HEK293 (cell line): ENCODE measurements around the gene KRTAP10-10.
"Not testable (repeated sequence)": the region's sequence is repeated elsewhere in the genome, so short reads cannot be mapped to it uniquely, and the experiment has no call there.

Experiments used
- KLF9 ChIP-seq: fragments of 450-650 bp; formaldehyde crosslinking; IDR thresholded peaks from 2 replicates; pipeline ENCODE4 v1.5.1; 2016; ENCODE audit warnings: missing biosample characterization, missing genetic modification characterization, low read depth
- ZNF302 ChIP-seq: fragments of 450-650 bp; formaldehyde crosslinking; IDR thresholded peaks from 2 replicates; pipeline ENCODE4 v1.5.1; 2016; ENCODE audit warnings: missing biosample characterization, missing genetic modification characterization, low read depth
- ZNF394 ChIP-seq: fragments of 450-650 bp; formaldehyde crosslinking; IDR thresholded peaks from 2 replicates; pipeline ENCODE4 v1.5.1; 2016; ENCODE audit warnings: missing biosample characterization, missing genetic modification characterization, mild to moderate bottlenecking, moderate library complexity, borderline replicate concordance
- ZNF561 ChIP-seq: fragments of 450-650 bp; IDR thresholded peaks from 2 replicates; pipeline ENCODE4 v1.5.1; 2018; ENCODE audit warnings: missing biosample characterization, missing genetic modification characterization, borderline replicate concordance
- ZNF629 ChIP-seq: fragments of 450-650 bp; formaldehyde crosslinking; IDR thresholded peaks from 2 replicates; pipeline ENCODE4 v1.5.1; 2017; ENCODE audit warnings: missing biosample characterization, missing genetic modification characterization
- ZNF785 ChIP-seq: fragments of 450-650 bp; formaldehyde crosslinking; IDR thresholded peaks from 2 replicates; pipeline ENCODE4 v1.5.1; 2016; ENCODE audit warnings: missing biosample characterization, missing genetic modification characterization
- TF ChIP-seq, protein P1 (sequence below): fragments of 450-650 bp; formaldehyde crosslinking; IDR thresholded peaks from 2 replicates; pipeline ENCODE4 v1.5.1; 2016; ENCODE audit warnings: missing biosample characterization, missing genetic modification characterization
- TF ChIP-seq, protein P2 (sequence below): fragments of 450-650 bp; formaldehyde crosslinking; optimal IDR thresholded peaks from 2 replicates; pipeline ENCODE3; 2016; ENCODE audit warnings: missing biosample characterization, mild to moderate bottlenecking, missing genetic modification characterization
- TF ChIP-seq, protein P3 (sequence below): fragments of 450-650 bp; formaldehyde crosslinking; IDR thresholded peaks from 2 replicates; pipeline ENCODE4 v1.5.1; 2016; ENCODE audit warnings: missing biosample characterization, missing genetic modification characterization
- TF ChIP-seq, protein P4 (sequence below): fragments of 450-650 bp; formaldehyde crosslinking; IDR thresholded peaks from 2 replicates; pipeline ENCODE4 v1.5.1; 2016; ENCODE audit warnings: missing biosample characterization, missing genetic modification characterization
- TF ChIP-seq, protein P5 (sequence below): fragments of 450-650 bp; formaldehyde crosslinking; IDR thresholded peaks from 2 replicates; pipeline ENCODE4 v1.5.1; 2017; ENCODE audit warnings: missing biosample characterization, missing genetic modification characterization

DNA sequence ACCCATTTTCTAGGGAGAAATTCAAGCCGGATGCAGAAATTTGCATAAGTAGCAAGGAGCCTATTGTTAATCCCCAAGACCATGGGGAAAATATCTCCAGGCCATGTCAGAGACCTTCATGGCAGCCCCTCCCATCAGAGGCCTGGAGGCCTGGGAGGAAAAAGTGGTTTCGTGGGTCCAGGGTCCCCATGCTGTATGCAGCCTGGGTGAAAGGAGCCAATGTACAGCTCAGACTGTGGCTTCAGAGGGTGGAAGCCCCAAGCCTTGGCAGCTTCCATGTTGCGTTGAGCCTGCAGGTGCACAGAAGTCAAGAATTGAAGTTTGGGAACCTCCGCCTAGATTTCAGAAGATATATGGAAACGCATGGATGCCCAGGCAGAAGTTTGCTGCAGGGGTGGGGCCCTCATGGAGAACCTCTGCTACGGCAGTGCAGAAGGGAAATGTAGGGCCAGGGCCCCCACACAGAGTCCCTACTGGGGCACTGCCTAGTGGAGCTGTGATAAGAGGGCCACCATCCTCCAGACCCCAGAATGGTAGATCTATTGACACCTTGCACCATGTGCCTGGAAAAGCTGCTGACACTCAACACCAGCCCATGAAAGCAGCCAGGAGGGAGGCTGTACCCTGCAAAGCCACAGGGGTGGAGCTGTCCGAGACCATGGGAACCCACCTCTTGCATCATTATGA, 26.9 kb upstream of the KRTAP10-10 start:
- TF ChIP-seq ZNF394; ZNF561 (tag by site-specific recombination); ZNF629; KLF9; ZNF302 (tag by site-specific recombination); ZNF785: not testable (repeated sequence)
- TF ChIP-seq, protein P1, sequence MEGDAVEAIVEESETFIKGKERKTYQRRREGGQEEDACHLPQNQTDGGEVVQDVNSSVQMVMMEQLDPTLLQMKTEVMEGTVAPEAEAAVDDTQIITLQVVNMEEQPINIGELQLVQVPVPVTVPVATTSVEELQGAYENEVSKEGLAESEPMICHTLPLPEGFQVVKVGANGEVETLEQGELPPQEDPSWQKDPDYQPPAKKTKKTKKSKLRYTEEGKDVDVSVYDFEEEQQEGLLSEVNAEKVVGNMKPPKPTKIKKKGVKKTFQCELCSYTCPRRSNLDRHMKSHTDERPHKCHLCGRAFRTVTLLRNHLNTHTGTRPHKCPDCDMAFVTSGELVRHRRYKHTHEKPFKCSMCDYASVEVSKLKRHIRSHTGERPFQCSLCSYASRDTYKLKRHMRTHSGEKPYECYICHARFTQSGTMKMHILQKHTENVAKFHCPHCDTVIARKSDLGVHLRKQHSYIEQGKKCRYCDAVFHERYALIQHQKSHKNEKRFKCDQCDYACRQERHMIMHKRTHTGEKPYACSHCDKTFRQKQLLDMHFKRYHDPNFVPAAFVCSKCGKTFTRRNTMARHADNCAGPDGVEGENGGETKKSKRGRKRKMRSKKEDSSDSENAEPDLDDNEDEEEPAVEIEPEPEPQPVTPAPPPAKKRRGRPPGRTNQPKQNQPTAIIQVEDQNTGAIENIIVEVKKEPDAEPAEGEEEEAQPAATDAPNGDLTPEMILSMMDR: not testable (repeated sequence)
- TF ChIP-seq, protein P2, sequence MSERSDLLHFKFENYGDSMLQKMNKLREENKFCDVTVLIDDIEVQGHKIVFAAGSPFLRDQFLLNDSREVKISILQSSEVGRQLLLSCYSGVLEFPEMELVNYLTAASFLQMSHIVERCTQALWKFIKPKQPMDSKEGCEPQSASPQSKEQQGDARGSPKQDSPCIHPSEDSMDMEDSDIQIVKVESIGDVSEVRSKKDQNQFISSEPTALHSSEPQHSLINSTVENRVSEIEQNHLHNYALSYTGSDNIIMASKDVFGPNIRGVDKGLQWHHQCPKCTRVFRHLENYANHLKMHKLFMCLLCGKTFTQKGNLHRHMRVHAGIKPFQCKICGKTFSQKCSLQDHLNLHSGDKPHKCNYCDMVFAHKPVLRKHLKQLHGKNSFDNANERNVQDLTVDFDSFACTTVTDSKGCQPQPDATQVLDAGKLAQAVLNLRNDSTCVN (tag by site-specific recombination): not testable (repeated sequence)
- TF ChIP-seq, protein P3, sequence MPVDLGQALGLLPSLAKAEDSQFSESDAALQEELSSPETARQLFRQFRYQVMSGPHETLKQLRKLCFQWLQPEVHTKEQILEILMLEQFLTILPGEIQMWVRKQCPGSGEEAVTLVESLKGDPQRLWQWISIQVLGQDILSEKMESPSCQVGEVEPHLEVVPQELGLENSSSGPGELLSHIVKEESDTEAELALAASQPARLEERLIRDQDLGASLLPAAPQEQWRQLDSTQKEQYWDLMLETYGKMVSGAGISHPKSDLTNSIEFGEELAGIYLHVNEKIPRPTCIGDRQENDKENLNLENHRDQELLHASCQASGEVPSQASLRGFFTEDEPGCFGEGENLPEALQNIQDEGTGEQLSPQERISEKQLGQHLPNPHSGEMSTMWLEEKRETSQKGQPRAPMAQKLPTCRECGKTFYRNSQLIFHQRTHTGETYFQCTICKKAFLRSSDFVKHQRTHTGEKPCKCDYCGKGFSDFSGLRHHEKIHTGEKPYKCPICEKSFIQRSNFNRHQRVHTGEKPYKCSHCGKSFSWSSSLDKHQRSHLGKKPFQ: not testable (repeated sequence)
- TF ChIP-seq, protein P4, sequence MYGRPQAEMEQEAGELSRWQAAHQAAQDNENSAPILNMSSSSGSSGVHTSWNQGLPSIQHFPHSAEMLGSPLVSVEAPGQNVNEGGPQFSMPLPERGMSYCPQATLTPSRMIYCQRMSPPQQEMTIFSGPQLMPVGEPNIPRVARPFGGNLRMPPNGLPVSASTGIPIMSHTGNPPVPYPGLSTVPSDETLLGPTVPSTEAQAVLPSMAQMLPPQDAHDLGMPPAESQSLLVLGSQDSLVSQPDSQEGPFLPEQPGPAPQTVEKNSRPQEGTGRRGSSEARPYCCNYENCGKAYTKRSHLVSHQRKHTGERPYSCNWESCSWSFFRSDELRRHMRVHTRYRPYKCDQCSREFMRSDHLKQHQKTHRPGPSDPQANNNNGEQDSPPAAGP (tag by site-specific recombination): not testable (repeated sequence)
- TF ChIP-seq, protein P5, sequence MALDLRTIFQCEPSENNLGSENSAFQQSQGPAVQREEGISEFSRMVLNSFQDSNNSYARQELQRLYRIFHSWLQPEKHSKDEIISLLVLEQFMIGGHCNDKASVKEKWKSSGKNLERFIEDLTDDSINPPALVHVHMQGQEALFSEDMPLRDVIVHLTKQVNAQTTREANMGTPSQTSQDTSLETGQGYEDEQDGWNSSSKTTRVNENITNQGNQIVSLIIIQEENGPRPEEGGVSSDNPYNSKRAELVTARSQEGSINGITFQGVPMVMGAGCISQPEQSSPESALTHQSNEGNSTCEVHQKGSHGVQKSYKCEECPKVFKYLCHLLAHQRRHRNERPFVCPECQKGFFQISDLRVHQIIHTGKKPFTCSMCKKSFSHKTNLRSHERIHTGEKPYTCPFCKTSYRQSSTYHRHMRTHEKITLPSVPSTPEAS: not testable (repeated sequence)
